22Rv1 (cell line): ENCODE results near the gene RFPL3.

Experiments used
- ZFX ChIP-seq: fragments of 450-650 bp; IDR thresholded peaks from 2 replicates; pipeline ENCODE4 v1.6.1; 2017; ENCODE audit warnings: antibody characterized with exemption, borderline replicate concordance
- TF ChIP-seq, protein P1 (sequence below): fragments of 450-650 bp; IDR thresholded peaks from 2 replicates; pipeline ENCODE4 v1.5.1; 2017; ENCODE audit warnings: mild to moderate bottlenecking

- TF ChIP-seq, protein P1, sequence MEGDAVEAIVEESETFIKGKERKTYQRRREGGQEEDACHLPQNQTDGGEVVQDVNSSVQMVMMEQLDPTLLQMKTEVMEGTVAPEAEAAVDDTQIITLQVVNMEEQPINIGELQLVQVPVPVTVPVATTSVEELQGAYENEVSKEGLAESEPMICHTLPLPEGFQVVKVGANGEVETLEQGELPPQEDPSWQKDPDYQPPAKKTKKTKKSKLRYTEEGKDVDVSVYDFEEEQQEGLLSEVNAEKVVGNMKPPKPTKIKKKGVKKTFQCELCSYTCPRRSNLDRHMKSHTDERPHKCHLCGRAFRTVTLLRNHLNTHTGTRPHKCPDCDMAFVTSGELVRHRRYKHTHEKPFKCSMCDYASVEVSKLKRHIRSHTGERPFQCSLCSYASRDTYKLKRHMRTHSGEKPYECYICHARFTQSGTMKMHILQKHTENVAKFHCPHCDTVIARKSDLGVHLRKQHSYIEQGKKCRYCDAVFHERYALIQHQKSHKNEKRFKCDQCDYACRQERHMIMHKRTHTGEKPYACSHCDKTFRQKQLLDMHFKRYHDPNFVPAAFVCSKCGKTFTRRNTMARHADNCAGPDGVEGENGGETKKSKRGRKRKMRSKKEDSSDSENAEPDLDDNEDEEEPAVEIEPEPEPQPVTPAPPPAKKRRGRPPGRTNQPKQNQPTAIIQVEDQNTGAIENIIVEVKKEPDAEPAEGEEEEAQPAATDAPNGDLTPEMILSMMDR, result no peak
- no peak for TF ChIP-seq ZFX
These were observed 46.1 kb upstream of the RFPL3 start for GRCh38 chr22:32311551-32312071.
